GM12872 (cell line): Measurements from ENCODE around the gene BLID.

ENCODE experiments used
- TF ChIP-seq, protein P1 (sequence below): IDR thresholded peaks from 3 replicates; pipeline ENCODE4 v1.5.1; 2011; ENCODE audit warnings: low read depth, mild to moderate bottlenecking, low read length, moderate library complexity; ENCODE audit not compliant: insufficient read depth

The BLID gene

DNA sequence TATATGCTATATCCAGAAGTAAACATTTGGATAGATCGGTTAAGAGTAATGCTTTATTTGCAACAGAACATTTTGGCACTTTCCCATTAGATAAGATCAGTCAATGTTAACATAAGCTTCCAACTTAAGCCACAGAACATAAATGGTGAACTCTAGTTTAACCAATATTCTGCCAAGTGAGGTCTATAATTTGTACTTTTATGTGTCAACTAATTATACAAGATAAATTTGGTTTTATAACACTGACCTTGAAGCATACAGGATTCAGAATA lies 23.5 kb upstream of the BLID start:
- TF ChIP-seq, protein P1, sequence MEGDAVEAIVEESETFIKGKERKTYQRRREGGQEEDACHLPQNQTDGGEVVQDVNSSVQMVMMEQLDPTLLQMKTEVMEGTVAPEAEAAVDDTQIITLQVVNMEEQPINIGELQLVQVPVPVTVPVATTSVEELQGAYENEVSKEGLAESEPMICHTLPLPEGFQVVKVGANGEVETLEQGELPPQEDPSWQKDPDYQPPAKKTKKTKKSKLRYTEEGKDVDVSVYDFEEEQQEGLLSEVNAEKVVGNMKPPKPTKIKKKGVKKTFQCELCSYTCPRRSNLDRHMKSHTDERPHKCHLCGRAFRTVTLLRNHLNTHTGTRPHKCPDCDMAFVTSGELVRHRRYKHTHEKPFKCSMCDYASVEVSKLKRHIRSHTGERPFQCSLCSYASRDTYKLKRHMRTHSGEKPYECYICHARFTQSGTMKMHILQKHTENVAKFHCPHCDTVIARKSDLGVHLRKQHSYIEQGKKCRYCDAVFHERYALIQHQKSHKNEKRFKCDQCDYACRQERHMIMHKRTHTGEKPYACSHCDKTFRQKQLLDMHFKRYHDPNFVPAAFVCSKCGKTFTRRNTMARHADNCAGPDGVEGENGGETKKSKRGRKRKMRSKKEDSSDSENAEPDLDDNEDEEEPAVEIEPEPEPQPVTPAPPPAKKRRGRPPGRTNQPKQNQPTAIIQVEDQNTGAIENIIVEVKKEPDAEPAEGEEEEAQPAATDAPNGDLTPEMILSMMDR = no peak

DNA sequence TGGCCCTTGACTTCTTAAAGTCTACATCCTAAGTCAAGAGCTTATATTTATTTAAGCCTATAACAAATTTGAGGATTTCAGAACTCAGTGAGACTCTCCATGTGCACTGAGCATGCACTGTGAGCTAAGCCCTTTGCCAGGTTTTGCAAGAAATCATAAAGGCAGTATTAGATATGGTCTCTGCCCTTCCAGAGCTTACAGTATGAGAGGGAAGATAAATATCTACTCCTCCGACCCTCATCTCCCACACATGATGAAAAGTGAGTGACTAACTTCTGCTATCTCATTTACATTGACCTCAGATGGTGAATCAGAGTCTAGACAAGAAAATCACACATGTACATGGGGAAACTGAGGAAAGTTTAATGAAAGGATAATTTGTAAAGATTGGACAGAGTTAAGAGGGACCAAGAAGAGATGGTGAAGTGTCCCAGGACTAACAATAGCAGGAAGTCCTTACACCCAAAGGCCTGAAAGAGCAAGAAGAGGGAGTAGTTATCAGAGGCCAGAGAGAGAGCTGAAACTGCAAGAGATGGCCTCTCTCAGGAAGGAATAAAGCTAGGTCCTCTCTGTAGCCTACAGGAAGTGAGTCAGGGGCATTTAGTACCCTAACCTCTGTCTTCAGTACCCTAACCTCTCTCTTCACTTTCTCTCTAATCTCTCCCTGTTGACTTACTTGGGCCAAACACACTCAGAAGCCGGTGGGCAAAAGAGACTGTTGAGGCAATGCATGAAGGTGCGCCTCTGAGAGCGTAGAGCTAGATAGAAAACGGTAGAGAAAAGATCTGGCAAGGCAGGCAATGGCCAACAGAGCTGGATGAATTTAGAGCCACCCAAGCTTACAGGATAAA lies 23.0 kb upstream of the BLID start:
- TF ChIP-seq, protein P1 = no peak

DNA sequence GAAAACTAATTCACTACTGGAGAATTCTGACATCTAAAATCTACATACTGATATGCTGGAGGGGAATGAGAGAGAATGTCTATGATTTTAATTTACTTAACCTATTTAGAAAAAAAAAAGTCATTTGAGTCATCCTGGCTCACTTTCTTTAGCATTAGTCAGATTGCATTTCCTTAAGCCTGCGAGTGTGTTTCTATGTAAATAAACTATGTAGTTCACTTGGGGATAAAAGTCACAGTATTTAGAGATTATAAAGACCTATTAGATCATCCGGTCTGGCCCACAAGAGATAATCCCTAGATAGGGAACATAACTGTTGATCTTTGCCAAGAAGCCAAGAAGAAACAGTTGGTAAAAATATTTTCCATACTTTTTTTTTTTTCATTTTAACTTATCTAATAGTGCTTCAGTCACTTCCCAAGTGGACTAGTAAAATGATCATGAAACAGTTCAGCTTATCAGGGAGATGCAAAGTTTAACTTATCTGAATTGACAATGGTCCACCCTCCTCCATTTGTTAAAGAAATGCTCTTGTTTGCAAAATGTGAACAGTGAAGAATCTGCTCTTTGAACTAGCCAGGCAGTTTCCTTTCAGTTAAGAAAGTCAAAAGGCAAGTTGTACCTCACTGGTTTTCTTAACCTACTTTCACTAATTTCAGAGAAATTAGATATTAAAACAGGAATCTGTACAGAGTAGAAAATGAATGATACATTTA lies 21.2 kb upstream of the BLID start:
- TF ChIP-seq, protein P1 = no peak

DNA sequence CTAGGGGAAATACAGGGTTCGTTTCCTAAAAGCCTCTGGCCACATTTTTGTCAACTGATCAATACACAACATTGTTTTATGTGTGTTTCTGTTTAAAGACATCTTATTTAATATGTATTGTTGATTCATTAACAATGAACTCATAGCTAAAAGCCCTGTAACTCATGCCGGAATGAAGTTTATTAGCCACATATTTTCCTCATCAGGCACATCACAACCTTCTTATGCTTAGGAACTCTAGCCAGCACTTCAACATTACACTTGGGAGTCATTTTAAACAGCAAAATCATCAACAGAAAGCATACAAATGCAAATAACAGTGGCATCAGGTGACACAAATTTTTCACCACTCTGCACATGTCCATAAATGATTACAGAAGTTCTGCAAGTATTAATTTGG lies 15.1 kb upstream of the BLID start:
- TF ChIP-seq, protein P1 = no peak

DNA sequence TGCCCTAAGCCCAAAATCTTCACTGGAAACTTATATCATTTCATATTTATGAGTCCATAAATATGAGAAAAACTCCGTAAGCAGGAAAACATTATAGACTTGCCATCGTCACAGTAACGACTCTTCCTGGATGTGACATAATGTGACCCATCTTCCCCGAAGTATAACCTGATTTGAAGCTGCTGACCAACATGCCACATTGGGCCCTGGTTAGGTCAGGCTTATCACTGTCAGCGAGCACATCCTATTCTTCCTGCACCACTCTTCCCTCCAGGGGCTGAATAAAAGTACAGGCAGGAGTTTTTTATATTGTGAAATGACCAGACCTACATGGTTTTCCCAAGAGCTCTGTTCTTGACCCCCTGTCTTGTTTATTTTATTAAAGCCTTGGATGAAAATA lies 12.1 kb upstream of the BLID start:
- TF ChIP-seq, protein P1 = no peak

DNA sequence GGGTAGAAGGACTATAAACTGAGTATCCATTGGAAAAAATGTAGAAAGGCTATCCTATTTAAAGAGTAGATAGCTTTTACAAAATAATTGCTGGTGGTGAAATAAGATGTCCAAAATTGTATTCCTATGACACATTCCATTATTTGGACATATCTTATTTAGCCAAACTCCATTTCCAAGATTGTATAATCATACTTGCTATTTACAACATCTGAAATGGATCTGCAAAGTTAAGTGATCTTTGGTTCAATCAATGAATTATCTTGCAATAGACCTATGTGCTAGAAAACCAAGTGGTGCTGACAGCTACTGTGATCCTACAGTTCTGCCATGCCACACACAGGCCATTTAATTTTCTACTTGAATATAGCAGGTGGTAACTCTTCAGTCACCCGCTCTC lies 11.0 kb upstream of the BLID start:
- TF ChIP-seq, protein P1 = no peak

DNA sequence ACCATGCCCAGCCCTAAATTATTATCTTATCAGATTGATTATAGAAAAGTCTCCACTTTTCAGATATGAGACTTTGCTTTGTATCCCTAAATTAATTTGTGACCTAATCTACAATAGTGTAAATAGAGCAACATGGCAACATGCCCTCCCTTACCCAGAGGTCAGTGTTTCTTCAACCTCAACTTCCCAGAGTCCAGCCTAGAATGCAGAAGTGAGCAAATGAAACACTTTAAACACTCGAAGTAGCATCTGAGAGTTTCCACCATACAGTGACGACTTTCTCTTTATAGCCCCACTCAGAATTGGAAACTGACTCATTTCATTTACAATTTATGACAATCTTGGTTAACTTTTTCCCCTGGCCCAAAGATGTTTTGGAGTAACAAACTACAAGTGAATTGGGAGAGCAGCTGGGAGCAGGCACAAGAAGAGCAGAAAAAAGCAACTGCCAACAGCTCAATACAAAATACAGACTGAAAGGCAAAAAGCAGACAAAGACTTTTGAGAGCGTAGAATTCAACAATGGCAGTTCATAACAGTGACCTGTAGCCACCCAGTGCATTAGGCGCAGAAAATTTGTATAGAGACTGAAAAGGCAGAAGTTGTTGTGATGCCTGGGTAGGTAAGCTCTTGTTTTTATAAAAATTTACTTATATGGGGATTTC lies 10.1 kb upstream of the BLID start:
- TF ChIP-seq, protein P1 = no peak
